Gastroesophageal sphincter (tissue), 4 donors: ENCODE data around the gene AP2M1. TPM values are rescaled to one million over a fixed set of nuclear protein-coding genes. Genes with fewer than 3 reads are reported as not detected.
A peak's percentile ranks its signal among the peaks of the same experiment; 100 is the strongest.
"Not testable (repeated sequence)": the region's sequence is repeated elsewhere in the genome, so short reads cannot be mapped to it uniquely, and the experiment has no call there.

ENCODE experiments used
- ATAC-seq: fragments of 150-250 bp; one replicate; pipeline ENCODE4 v1.9.1; 2016; ENCODE audit warnings: mild to moderate bottlenecking, moderate library complexity
- H3K27ac ChIP-seq, 4 donors: fragments of 200-600 bp; sonication (generic) in 3 of 4; 1 replicate in 3 of 4; 2 replicates in 1 of 4; pipeline ENCODE4 v1.5.1; 2016 to 2019
- H3K27me3 ChIP-seq: fragments of 200-600 bp; sonication (generic); one replicate; pipeline ENCODE4 v1.5.1; 2019
- H3K36me3 ChIP-seq, 2 donors: fragments of 200-600 bp; sonication (generic); one replicate each; pipeline ENCODE4 v1.5.1; 2019; ENCODE audit warnings: control low read depth in 1 of 2
- H3K4me1 ChIP-seq, 3 donors: fragments of 200-600 bp; sonication (generic); 1 replicate in 2 of 3; 2 replicates in 1 of 3; pipeline ENCODE4 v1.5.1; 2016 to 2019; ENCODE audit warnings: control low read depth in 2 of 3
- H3K4me3 ChIP-seq, 2 donors: fragments of 200-600 bp; sonication (generic); one replicate each; pipeline ENCODE4 v1.5.1; 2019; ENCODE audit warnings: mild to moderate bottlenecking in 1 of 2, moderate library complexity in 1 of 2
- H3K9me3 ChIP-seq, 3 donors: fragments of 200-600 bp; sonication (generic); one replicate each; pipeline ENCODE4 v1.5.1; 2017 to 2019; ENCODE audit warnings: control low read depth in 2 of 3
- EP300 ChIP-seq: sonication (generic); formaldehyde crosslinking; IDR thresholded peaks from one replicate; pipeline ENCODE4 v1.6.1; 2017; ENCODE audit warnings: antibody characterized with exemption, mild to moderate bottlenecking
- POLR2A ChIP-seq, 2 donors: fragments of 450-650 bp; IDR thresholded peaks; one replicate each; pipeline ENCODE4 v1.6.1; 2017; ENCODE audit warnings: antibody characterized with exemption in 2 of 2, mild to moderate bottlenecking in 2 of 2, moderate library complexity in 1 of 2
- POLR2AphosphoS5 ChIP-seq: sonication (generic); formaldehyde crosslinking; IDR thresholded peaks from one replicate; pipeline ENCODE4 v1.6.1; 2017; ENCODE audit warnings: antibody characterized with exemption
- WGBS, 2 donors: methylation state at CpG; one replicate each; pipeline ENCODE4 v1.1.5; 2018; ENCODE audit warnings: low coverage in 1 of 2; 5-methylcytosine and 5-hydroxymethylcytosine counted together
- total RNA-seq, 4 donors: library from RNA; depleted of rRNA; stranded (reverse); fragments of >200 nt; gene quantifications; one replicate each; pipeline ENCODE4 v1.1.0, GENCODE V29; 2016
- TF ChIP-seq, protein P1 (sequence below), 4 experiments: fragments of 200-600 bp in 2 of 4; fragments of 450-650 bp in 2 of 4; sonication (generic) in 1 of 4; IDR thresholded peaks; one replicate each; pipeline ENCODE4 v1.5.1; 2017 to 2019; ENCODE audit warnings: antibody characterized with exemption in 4 of 4, mild to moderate bottlenecking in 2 of 4, moderate library complexity in 2 of 4

Gene AP2M1
- total RNA-seq, 4 donors from 2014 or later = 234 to 322 (median 288) TPM

DNA sequence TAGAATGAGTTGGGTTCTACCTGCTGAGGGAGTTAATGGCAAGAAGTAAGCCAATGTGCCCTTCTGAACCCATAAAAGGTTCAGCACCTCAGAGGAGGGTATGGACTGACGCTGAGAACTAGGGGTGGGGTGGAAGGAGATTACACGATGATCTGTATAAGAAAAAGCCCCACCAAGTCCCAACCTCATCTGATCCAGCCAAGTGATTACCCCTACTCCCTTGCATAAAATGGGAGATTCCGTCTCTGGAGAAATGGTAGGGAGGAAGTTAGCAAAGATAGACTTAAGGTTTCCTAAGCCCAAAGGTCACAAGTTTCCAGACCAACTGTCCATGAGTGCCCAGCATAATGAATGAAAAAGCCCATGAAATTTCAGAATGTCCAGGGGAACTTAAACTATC, 26.6 kb upstream of the AP2M1 start:
- peaks cover 0 to 16% (median 0%) of the 10 kb centered on the region in 3 donors for H3K4me1 ChIP-seq
- no peak for TF ChIP-seq POLR2A (IDR thresholded peaks at IDR 0.05)
- TF ChIP-seq, protein P1, sequence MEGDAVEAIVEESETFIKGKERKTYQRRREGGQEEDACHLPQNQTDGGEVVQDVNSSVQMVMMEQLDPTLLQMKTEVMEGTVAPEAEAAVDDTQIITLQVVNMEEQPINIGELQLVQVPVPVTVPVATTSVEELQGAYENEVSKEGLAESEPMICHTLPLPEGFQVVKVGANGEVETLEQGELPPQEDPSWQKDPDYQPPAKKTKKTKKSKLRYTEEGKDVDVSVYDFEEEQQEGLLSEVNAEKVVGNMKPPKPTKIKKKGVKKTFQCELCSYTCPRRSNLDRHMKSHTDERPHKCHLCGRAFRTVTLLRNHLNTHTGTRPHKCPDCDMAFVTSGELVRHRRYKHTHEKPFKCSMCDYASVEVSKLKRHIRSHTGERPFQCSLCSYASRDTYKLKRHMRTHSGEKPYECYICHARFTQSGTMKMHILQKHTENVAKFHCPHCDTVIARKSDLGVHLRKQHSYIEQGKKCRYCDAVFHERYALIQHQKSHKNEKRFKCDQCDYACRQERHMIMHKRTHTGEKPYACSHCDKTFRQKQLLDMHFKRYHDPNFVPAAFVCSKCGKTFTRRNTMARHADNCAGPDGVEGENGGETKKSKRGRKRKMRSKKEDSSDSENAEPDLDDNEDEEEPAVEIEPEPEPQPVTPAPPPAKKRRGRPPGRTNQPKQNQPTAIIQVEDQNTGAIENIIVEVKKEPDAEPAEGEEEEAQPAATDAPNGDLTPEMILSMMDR (IDR thresholded peaks at IDR 0.05) = no peak
- TF ChIP-seq POLR2AphosphoS5 = no peak
- no peak for TF ChIP-seq EP300
- no peaks in the 10 kb centered on the region for H3K9me3 ChIP-seq
- H3K27me3 ChIP-seq = no peaks in the 10 kb centered on the region
- no peak overlapping the region for H3K27ac ChIP-seq
- no peak for ATAC-seq
- 77 to 100% methylated on average over 1 to 3 of the region's 3 CpGs for WGBS, 2 donors
- H3K36me3 ChIP-seq = peaks cover 0 to 37% of the 10 kb centered on the region in 2 donors
- H3K4me3 ChIP-seq = no peak overlapping the region

DNA sequence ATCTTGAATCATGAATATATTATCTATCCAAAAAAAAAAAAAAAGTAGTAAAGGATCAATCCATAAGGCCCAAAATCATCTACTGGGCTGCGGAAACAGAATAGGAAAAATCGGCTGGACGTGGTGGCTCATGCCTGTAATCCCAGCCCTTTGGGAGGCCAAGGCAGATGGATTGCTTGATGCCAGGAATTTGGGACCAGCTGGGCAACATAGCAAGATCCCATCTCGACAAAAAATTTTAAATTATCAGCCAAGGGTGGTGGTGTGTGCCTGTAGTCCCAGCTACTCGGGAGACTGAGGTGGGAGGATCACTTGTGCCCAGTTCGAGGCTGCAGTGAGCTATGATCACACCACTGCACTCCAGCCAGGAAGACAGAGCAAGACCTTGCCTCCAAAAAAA, 25.5 kb upstream of the AP2M1 start:
- peaks cover 0 to 27% (median 0%) of the 10 kb centered on the region in 3 donors for H3K4me1 ChIP-seq
- peaks cover 0 to 27% of the 10 kb centered on the region in 2 donors for H3K36me3 ChIP-seq
- H3K4me3 ChIP-seq = no peak overlapping the region
- H3K9me3 ChIP-seq = no peaks in the 10 kb centered on the region
- TF ChIP-seq, protein P1 (IDR thresholded peaks at IDR 0.05) = no peak
- no peak for TF ChIP-seq EP300
- TF ChIP-seq POLR2AphosphoS5 = no peak
- TF ChIP-seq POLR2A (IDR thresholded peaks at IDR 0.05) = no peak
- H3K27me3 ChIP-seq = no peaks in the 10 kb centered on the region
- WGBS, 2 donors = 87 to 100% methylated on average over 3 to 5 of the region's 6 CpGs
- ATAC-seq = no peak
- H3K27ac ChIP-seq = no peak overlapping the region

DNA sequence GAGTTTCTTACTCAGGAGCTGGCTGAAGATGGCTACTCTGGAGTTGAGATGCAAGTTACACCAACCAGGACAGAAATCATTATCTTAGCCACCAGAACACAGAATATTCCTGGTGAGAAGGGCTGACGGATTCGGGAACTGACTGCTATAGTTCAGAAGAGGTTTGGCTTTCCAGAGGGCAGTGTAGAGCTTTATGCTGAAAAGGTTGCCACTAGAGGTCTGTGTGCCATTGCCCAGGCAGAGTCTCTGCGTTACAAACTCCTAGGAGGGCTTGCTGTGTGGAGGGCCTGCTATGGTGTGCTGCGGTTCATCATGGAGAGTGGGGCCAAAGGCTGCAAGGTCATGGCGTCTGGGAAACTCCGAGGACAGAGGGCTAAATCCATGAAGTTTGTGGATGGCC, 24.9 kb upstream of the AP2M1 start:
- H3K4me3 ChIP-seq, H3K9me3 ChIP-seq, H3K27me3 ChIP-seq, H3K27ac ChIP-seq, ATAC-seq: not testable (repeated sequence)
- Histone ChIP-seq H3K36me3 (peaks cover 0 to 20% of the 10 kb centered on the region in 2 donors), H3K4me1 (peaks cover 0 to 27% (median 0%) of the 10 kb centered on the region in 3 donors)
- 50 to 70% methylated on average over 2 to 6 of the region's 6 CpGs for WGBS, 2 donors

DNA sequence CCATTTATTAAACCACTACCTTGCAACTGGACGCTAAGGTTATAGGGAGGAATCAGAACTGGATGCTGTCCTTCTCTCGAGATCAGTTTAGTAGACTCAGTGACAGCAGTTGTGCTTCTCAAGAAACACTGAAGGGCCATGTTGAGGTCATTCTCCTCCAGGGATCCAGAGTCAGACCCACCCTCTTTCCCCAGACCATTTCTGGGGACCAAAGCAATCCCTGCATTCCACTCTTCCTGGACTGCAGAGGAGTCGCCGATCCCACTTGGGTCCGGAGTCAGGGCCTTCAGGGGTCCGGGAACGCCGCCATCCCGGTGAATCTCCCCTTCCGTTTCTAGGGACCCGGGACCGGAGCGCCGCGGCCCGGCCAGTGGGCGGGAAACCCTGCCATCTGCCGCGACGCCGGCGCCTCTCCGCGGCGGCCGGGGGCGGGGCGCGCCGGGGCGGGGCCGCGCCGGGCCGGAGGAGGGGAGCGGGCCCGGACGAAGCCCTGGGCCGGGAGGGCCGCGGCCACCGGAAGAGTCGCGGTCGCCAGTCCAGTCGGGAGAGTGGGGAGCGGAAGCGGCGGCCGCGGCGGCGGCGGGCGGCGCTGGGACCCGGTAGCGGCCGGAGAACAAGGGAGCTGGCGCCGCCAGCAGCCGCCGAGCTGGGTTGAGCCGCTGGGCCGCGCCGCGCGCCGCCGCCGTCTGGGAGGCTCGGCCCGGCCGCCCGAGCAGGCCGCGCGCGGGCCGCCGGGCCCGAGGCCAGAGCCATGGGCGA, 19.6 kb upstream of the AP2M1 start, which contains the start of gene DVL3:
Gene DVL3 (plus strand): TSS at position 493 of the 759 bp plus-strand sequence. CDS start 259 bp downstream, at position 752.
- no peaks in the 10 kb centered on the region for H3K9me3 ChIP-seq
- no peaks in the 10 kb centered on the region for H3K36me3 ChIP-seq
- H3K27me3 ChIP-seq = no peaks in the 10 kb centered on the region
- H3K4me1 ChIP-seq = peaks cover 3 to 57% (median 23%) of the 10 kb centered on the region in 3 donors
- 0% methylated on average over 1 to 2 of the region's 84 CpGs for WGBS, 2 donors
- peak within 1 kb of the TSS; percentile 81 to 95 (median 94) for H3K27ac ChIP-seq
- TF ChIP-seq POLR2A (IDR thresholded peaks at IDR 0.05) = peak; percentile 43 to 60
- no peak for TF ChIP-seq POLR2AphosphoS5
- TF ChIP-seq, protein P1 (IDR thresholded peaks at IDR 0.05) = no peak
- TF ChIP-seq EP300 = no peak
- peak; percentile 95 for ATAC-seq
- H3K4me3 ChIP-seq = peak within 1 kb of the TSS; percentile 94 to 97

DNA sequence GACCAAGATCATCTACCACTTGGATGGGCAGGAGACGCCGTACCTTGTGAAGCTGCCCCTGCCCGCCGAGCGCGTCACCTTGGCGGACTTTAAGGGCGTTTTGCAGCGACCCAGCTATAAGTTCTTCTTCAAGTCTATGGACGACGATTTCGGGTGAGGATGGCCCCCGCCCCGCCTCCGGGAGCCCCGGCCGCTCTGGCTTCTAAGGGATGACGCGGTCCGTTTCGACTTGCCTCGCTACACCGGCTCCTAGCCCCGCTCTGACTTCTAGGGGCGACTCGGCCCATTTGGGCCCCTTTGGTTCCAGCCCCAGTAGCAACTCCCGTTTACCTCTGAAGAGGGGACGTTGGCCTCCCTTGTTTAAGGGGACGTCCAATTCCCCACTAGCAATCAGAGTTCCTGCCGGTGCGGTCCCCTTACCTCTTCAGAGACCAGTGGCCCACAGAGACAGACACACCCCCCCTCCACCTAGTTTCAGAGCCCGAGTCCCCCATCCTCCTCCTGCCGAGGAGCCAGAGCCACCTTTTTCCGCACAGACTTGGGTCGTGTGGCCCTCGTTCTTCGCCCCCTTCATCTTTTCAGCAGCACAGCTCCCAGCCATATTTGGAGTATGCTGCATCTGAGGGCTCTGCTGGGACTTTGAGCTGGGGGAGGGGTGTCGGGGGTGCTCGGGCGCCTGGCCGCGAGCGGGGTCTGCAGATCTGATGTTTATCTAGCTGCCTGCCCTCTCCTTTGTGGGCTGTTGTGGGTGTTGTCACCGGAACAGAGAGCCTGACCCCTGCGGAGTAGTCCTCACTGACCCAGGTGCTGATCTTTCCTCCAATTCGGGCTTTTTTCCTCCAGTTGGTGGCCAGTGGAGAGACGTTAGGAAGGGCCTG, 18.8 kb upstream of the AP2M1 start:
- Histone ChIP-seq H3K4me1 (peaks cover 3 to 66% (median 31%) of the 10 kb centered on the region in 3 donors), H3K9me3 (no peaks in the 10 kb centered on the region), H3K27ac (peak overlapping the region; percentile 76 to 95 (median 94)), H3K36me3 (no peaks in the 10 kb centered on the region), H3K27me3 (no peaks in the 10 kb centered on the region), H3K4me3 (peak overlapping the region; percentile 94 to 97)
- TF ChIP-seq POLR2A (IDR thresholded peaks at IDR 0.05) (no peak), EP300 (no peak), POLR2AphosphoS5 (no peak)
- TF ChIP-seq, protein P1 (IDR thresholded peaks at IDR 0.05) = no peak
- ATAC-seq = peak; percentile 16
- WGBS, 2 donors = 0% methylated on average over 1 to 16 of the region's 47 CpGs
